GM18858 (cell line): ENCODE data around the gene ZNF750.
"Not testable (repeated sequence)": the region's sequence is repeated elsewhere in the genome, so short reads cannot be mapped to it uniquely, and the experiment has no call there.

Experiments
- ATAC-seq: cut with Tn5 transposase; IDR thresholded peaks from one replicate; pipeline ENCODE4 v1.9.1; 2021; ENCODE audit not compliant: unreplicated experiment

Gene ZNF750

DNA sequence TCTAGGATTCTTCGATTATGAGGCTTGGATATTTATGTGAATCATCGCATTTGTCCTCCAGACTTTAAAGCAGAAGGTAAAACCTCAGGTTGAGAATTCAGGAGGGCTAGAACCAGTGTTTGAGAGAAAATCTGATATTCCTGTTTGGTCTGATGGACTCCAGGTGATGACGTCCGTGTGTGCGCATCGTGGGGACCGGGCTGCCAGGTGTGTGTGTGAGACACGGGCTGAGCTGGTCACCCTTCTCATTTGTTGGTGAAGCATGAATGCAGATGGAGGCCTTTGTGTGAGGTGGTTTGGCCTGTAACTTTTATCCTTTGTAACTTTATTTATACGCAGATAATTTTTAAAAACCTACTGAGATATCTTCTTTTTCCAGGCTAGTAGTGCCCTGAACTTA, 42.8 kb downstream of the ZNF750 start:
- ATAC-seq = no peak

DNA sequence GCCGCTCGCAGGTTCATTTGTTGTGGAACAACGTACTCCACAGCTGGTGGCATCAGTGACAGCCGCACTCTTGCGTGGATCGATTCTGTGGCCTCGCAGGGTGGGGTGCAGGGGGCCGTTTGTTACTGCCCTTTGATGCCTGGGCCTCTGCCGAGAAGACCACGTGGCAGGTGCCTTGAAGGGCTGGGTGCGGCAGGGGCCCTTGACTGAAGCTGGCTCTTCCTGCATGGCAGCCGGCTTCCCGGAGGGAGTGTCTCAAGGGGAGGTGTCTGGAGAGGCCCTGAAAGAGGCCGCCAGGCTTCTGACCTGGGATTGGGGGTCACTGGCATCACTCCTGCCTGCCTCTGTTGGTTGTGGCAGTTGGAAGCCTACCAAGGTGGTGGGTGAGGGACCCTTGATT, 44.2 kb downstream of the ZNF750 start:
- no peak for ATAC-seq

DNA sequence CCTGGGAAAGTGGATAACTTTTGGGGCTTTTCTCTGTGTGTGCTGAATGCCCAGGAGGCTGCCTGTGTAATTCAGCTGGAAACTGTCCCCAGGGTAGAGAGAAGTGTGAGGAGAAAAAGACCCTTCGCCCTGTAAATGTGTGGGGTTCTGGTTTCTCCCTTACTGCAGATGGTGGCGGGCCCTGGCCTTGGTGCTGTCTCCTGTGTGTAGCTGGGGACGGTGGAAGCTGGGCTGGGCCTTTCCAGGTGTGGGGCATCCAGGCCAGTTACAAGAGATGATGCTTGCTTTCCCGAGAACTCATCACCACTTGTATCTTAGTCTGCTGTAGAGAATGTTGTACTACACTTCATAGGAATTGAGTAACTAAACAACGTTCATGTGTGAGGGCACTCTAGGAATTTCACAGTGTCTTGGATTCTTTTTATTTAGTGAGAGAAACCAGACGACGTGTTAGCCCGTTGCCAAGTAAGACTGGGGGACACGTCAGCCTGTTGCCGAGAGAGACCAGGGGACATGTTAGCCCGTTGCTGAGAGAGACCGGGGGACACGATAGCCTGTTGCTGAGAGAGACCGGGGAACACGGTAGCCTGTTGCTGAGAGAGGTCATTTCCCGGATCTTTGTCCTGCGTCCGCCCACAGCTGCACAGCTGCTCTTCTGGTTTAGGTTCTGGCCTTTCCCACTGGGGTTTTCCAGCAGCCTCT, 44.9 kb downstream of the ZNF750 start:
- no peak for ATAC-seq

DNA sequence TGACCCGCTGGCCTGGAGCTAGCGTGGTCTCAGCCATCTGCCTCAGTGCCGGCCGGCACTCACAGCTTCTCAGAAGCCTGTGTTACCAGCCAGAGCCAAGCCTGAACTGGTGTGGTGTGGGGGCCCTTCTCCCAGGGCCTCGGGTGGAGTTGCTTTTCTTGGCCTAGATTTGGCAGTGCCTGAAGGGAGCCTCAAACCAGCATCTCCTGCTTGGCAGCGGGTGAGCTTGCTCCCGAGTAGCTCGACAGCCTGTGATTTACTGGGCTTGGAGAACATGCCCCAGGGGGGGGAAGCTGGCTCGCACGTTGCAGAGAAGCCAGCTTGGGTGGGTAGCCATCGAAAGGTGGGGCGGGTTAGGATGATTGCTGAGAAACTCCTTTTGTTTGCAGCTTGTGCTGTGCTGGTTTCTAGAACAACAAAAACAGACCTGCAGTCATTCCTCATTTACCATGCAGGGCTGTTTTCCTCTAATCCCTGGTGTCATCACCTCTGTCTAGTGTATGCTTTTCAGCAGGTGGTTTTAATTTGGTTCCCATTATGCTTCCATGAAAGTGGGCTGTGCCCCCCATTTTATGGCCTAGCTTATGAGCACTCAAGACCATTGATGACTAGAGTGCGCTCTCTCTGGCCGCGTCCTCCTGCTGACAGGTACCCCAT, 45.7 kb downstream of the ZNF750 start:
- no peak for ATAC-seq

DNA sequence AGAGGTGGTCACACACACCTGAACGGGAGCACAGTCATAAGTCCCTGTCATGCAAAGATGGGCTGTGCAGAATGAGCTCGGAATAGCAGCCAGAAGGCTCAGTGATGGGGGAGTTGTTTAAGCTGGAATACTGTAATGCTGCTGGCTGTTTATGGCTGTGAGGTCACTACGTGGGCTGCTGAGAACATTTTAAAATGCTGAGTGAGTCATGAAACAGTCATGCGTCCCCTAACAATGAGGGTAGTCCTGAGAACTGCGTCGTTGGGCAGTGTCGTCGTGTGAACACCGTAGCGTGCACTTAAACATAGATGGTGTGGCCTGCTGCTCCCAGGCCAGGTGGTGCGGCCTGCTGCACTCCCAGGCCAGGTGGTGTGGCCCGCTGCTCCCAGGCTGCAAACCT, 48.3 kb downstream of the ZNF750 start:
- ATAC-seq = no peak

DNA sequence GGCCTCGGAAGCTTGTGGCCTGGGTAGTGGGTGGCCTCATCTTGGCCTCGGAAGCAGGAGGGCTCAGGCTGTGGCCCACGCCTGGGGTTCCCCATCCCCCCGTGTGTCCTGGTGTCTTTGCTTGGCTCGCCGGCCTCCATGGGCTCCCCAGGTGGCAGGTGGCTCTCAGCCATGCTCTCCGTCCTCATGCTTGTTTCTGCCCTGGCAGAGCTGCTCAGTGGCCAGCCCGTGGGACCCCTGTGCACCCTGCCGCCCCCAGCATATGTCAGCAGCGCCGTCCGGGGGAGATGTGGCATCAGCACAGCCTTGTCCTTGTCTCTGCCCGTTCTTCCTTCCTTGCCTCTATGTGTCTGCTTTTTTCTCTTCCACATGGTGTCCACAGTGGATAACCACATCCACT, 49.4 kb downstream of the ZNF750 start:
- no peak for ATAC-seq

DNA sequence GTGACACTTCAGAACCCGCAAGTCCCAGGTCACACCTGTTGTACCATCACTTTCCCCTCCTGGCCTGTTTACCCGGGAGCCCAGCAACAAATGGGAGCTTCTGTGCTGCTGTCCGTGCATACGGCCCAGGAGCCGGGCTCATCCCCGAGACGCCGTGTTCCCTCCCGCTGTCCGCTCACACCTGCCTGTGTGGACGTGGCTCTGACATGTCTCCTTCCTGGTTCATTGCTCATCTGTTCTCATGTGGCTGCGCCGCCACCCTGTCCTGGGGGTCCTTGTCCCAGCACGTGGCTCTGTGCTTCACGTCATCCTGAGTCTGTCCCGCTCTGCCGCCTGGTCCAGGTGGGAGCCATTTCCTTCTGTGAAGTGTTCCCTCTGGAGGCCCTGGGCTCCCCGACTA, 50.0 kb downstream of the ZNF750 start:
- no peak for ATAC-seq

DNA sequence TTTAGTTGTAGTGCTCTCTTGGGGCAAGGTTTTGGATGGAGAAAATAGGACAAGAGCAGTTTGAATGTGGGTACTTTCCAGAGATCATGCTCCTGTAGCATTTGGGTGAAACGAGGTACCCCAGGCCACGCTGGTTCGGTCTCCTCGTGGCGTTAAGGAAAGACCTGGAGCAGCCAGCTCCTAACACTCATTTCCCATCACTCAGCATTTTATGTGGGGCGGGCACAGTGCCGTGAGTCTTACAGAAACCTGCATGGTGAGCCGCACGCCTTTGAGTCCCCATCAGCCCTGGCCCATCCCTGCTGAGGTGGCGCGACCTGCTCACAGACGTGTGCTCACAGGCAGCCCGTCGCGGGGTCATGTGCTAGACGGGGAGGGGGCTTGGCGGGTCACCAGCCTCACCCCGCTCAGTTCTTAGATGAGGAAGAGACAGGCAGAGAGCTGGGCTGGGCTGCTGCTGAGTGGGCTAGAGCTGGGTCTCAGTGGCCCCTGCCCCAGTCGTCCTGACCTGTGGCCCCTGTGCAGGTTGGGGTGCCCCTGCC, 50.7 kb downstream of the ZNF750 start:
- no peak for ATAC-seq

DNA sequence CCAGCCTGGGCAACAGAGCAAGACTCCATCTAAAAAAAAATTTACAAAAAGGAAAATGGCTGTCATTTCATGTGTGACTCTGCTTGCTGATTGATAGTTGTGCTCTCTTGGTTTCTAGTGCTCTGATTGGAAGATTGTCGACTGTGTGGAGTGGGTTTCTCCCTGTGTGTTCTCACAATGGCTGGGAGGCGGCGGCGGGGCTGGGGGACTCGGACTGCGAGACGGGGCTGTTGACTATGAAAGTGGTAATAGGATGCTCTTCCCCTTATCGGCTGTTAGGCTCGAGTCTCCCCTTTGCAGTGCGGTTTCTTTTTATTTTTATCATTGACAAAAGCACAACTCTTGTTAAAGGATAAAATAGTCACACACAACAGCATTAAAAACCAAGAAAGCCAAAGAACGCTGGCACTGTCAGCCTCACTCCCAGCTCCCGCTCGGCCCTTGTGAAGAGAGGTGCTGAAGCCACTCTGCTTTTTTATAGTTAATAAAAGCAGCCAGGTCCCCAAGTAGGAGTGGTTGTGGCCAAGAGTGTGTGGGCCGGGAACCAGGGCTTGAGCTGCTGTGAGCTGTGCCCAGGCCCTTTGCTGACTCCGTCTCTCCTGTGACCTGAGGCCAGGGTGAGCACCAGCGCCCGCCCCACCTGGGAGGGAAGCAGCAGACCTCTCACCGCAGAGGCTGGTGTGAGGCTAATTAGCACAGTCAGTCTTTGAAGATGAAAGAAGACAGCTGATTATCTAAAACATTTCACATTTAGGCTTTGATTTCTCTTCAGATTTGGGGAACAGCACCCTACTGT, 51.4 kb downstream of the ZNF750 start:
- no peak for ATAC-seq

DNA sequence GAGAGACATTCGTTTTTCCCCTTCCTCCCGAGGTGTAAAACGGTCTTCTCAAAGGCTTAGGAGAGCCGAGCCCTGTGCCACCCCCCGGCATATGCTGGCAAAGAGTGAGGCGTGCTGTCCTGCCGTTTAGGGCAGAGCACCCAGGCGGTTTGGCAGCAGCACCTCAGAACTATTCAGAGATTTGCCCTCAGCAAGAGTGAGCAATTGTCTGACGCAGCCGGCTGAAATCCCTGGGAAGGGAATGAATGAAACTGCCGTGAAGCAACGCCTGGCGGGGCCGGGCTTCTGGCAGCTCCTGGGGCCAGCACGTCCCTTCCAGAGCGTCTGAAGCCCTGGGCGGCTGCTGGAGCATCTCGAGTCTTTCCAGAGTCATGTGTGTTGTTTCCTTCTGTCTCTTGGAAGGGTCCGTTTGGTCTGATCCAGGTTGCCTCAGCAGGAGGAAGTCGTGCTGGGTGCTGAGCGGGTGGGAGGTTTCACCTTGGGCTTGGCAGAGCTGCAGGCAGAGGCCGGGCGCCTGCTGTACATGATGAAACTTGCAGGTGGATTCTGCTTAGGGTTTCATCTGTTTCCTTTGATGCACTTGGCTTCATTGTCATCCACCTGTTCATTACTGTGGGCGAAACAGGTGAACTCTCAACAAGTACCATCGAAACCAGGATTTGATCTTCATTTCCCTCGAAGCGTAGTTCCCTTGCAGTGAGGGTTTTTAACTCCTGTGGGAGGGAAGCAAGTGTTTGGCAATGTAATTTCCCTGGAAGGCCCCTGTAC, 52.6 kb downstream of the ZNF750 start:
- ATAC-seq = no peak

DNA sequence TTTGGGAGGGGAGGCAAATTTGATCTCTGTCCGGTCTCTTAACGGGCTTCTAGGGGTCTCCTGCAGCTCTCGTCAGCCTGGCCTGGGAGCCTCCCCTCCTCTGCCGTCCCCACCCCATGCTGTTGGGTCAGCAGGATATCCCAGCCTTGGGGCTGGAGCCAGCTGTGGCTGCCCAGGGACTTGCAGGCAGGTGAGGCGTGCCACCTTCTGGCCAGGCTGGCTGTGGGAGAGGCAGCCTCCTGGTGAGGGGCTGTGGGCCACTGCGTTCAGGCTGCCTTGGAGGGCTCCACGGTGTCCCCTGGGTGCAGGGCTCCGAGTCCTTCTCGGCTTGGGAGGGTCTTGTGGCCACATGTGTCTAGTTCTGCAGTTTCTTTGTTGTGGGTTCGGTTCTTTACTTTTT, 53.4 kb downstream of the ZNF750 start:
- no peak for ATAC-seq

DNA sequence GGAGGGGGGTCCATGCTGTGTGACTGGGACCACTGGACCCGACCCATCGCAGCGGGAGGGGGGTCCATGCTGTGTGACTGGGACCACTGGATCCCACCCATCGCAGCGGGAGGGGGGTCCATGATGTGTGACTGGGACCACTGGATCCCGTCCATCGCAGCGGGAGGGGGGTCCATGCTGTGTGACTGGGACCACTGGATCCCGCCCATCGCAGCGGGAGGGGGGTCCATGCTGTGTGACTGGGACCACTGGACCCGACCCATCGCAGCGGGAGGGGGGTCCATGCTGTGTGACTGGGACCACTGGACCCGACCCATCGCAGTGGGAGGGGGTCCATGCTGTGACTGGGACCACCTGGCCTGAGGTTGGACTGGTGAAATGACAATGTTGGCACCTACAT, 54.2 kb downstream of the ZNF750 start:
- ATAC-seq = not testable (repeated sequence)

DNA sequence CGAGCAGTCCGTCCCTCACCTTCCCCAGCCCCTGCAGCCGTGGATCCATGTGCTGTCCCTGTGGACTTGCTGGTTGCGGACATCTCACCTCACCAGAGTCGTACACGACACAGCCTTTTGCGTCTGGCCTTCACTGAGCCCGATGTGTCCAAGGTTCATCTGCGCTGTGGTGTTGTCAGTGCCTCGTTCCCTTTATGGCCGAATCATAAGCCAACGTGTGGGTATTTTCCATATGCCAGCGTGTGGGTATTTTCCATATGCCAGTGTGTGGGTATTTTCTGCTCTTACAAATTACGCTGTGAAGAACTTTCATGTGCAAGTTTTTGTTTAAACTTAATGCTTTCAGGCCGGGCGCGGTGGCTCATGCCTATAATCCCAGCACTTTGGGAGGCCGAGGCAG, 56.3 kb downstream of the ZNF750 start:
- ATAC-seq = no peak

DNA sequence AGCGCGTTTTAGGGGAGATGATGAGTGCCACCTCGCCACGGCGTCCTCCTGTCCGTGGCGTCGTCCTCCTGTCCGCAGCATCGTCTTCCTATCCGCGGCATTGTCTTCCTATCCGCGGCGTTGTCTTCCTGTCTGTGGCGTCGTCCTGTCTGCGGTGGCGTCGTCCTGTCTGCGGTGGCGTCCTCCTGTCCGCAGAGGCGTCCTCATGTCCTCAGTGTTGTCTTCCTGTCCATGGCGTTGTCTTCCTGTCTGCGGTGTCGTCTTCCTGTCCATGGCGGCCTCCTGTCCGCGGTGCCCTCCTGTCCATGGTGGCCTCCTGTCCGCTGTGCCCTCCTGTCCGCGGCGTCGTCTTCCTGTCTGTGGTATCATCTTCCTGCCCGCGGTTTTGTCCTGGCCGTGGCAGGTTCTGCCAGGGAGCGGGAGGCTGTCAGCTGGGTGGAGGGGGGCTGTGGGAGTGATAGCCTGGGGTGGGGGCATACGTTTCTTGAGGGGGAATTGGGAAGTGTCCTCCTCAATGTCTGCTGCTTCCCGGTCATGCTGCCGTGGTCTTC, 57.1 kb downstream of the ZNF750 start:
- ATAC-seq = no peak

DNA sequence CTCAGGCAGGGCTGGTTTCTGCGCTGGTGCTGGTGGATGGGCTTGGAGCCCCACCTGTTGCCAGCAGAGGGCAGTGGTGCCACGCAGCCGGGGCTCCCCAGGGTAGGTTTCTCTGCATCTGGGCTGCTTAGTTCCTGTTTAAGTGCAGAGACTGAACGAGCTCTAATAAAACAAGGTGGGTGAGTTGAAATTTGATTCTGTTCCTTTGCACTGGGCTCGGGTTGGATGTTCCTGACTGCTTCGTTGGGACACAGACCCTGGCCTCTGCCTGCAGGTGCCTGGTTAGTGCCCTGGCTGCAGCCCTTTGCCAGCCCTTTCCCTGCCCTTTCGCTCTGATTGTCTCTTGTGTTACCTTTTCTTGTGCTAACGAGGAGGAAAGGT, 57.9 kb downstream of the ZNF750 start:
- no peak for ATAC-seq

DNA sequence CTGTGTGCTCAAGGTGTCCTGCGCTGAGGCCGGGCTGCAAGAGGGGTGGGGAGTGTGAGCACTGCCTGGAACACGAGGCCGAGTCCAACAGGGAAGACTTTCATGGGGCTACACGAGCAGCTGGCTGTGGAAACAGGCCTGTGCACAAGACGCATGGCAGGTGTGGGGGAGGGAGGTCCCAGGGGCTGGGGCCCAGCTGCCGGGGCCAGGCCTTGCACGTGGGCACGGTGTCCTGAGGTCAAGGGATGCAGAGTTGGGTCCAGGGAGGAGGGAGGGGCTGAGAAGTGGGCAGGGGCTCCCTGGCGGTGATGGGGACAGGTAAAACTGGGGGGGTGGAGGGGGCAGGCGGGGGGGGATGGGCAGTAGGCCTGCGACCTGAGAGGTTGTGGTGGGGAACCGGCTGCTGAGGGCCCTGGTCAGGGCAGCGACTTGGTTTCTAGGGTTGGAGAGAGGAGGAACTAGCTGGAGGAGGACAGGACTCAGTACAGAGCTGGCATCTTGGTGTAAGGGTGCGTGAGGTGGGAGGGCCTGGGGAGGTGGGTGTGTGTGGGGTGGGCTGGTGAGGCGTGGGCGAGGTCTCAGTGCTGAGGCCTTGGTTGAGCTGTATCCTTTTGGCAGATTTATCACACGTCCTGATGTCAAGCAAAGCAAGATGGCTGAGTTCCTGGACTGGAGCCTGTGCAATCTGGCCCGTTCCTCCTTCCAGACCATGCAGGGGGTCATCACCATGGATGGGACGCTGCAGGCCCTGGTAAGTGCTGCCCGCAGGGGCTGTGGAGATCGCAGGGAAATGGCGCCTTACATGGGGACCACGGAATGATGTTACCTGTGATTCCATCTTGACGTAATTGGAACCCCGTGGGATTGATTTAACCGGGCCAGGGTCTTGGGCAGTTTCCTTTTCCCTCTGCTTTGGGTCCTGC, 58.6 kb downstream of the ZNF750 start:
- no peak for ATAC-seq

DNA sequence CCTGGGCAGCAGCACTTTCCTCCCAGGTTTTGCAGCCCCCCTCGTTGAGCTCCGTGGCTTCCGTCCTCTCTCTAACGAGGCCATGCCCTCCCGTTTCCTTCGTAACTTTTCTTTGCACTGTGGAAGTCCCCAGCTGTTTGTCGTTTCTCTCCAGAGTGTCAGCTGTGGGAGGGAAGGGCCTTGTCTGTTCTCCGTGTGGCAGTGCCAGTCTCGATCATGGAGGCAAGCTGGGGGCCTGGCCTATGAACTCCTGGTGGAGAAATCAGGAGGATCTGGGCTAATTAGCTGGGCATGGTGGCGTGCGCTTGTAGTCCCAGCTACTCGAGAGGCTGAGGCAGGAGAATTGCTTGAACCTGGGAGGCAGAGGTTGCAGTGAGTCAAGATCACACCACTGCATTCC, 59.6 kb downstream of the ZNF750 start:
- no peak for ATAC-seq

DNA sequence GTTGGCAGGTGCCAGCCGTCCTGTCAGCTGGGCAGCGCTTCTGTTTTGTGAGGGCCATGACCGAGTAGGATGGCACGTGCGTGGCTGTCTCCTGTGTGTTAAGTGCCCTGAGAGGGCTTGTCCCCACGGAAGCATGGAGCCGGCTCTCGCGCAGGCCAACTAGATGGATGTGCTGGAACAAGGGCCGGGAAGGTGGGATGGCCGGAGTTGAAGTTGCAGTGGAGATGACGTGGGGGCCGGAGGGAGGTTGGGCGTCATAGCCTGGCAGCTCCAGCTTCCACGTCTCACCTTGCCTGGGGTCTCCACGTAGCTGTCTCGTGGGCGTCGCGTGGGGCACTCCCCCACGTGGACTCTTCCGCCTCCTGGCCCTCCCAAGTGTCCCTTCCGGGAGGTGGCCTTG, 60.3 kb downstream of the ZNF750 start:
- ATAC-seq = no peak
